ENCODE data around the gene ACSL6. TPM values are rescaled to one million over a fixed set of nuclear protein-coding genes. Genes with fewer than 3 reads are reported as not detected.

The ACSL6 gene
- polyA plus RNA-seq, 4 donors = 0.89 to 4.9 (median 2.7) TPM

DNA sequence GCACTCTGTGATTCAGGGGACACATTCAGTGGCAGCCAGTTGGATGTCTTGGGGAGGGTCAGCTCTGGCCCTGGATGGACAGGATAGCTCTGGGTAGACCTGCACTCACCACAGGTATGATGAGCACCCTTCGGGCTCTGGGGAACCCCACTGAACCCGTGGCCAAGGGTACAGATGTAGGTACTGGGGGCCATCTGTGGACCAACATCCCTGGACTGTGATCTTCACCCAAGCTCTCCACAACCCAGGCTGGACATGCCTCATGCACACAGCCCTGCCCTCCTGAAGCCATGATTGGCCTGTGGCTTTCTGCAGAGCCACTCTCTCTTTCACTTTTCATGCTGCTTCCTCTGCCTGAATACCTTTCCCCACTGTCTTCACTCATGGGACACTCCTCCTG lies 15.6 kb upstream of the ACSL6 start:
- 82 to 94% (median 88%) methylated on average over 2 of the region's 2 CpGs for WGBS, 3 donors
- no peak overlapping the region for H3K4me3 ChIP-seq (ENCODE audit: low read depth in 1 of 3, low read length in 3 of 3)
- no peaks in the 10 kb centered on the region for H3K36me3 ChIP-seq (ENCODE audit: control insufficient read depth in 3 of 3, insufficient read depth in 2 of 3, low read depth in 1 of 3, low read length in 3 of 3)
- FAIRE-seq = no peak
- H3K27me3 ChIP-seq (ENCODE audit: control insufficient read depth in 3 of 3, insufficient read depth in 3 of 3, low read length in 3 of 3) = no peaks in the 10 kb centered on the region
- DNase-seq = no peak
- no peak overlapping the region for H3K27ac ChIP-seq (ENCODE audit: low read depth in 1 of 3, low read length in 2 of 3)
- H3K4me1 ChIP-seq (ENCODE audit: control insufficient read depth in 3 of 3, insufficient read depth in 2 of 3, low read depth in 1 of 3, low read length in 2 of 3) = peaks cover 0 to 23% (median 8%) of the 10 kb centered on the region in 3 donors
- H3K9me3 ChIP-seq (ENCODE audit: control insufficient read depth in 2 of 2, insufficient read depth in 1 of 2, low read depth in 1 of 2, low read length in 1 of 2) = no peaks in the 10 kb centered on the region

DNA sequence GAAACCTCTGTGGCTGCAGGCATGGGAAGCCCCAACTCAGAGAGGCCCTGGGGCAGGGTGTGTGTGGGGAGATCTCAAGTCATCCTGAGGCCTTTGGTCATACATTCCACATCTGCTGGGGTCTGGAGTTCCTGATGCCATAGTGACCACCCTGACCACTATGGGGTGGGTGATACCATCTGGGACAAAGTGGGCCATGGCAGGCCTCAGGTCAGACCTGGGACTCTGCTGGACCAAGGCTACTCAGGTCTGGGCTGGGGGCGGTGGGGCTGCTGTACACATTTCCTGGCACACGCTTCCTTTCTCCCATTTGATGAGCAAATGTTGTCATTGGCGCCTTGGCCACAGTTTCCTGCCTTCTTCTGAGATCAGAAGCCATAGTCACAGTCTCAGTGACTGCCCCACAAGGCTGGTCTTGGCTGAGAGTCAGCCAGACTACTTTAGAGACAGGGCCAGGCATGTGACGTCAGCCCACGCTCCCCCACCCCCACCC lies 15.1 kb upstream of the ACSL6 start:
- H3K4me3 ChIP-seq (ENCODE audit: low read depth in 1 of 3, low read length in 3 of 3) = no peak overlapping the region
- FAIRE-seq (no peak), DNase-seq (no peak)
- H3K4me1 ChIP-seq (ENCODE audit: control insufficient read depth in 3 of 3, insufficient read depth in 2 of 3, low read depth in 1 of 3, low read length in 2 of 3) = peaks cover 0 to 19% (median 7%) of the 10 kb centered on the region in 3 donors
- no peaks in the 10 kb centered on the region for H3K36me3 ChIP-seq (ENCODE audit: control insufficient read depth in 3 of 3, insufficient read depth in 2 of 3, low read depth in 1 of 3, low read length in 3 of 3)
- H3K27ac ChIP-seq (ENCODE audit: low read depth in 1 of 3, low read length in 2 of 3) = no peak overlapping the region
- WGBS, 3 donors = 75 to 85% (median 82%) methylated on average over 5 of the region's 5 CpGs
- H3K9me3 ChIP-seq (ENCODE audit: control insufficient read depth in 2 of 2, insufficient read depth in 1 of 2, low read depth in 1 of 2, low read length in 1 of 2) = no peaks in the 10 kb centered on the region
- H3K27me3 ChIP-seq (ENCODE audit: control insufficient read depth in 3 of 3, insufficient read depth in 3 of 3, low read length in 3 of 3) = no peaks in the 10 kb centered on the region

DNA sequence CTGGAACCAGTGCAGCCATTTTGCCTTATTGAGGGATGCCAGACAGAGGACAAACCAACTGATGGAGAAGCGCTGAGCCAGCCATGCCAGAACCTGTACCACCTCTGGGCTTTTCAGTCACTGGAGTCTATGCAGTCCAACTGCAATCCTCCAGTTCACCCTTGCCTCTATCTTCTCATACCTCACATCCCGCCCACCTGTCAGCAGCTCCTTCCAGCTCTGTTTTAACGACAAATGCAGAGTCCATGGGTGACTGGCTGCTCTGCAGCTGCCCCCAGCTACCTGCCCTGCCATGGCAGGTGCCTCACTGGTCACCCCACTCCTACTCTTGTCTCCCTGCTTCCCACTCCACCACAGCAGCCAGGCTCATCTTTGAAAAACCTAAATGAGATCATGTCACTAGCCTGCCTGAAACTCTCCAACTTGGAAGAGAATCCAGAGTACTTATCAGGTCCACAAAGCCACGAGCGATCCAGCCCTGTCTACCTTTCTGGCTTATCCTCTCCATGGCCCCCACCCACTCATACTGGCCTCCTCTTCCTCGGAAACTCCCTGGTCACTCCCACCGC lies 14.0 kb upstream of the ACSL6 start:
- peaks cover 0 to 12% (median under 1%) of the 10 kb centered on the region in 3 donors for H3K4me1 ChIP-seq (ENCODE audit: control insufficient read depth in 3 of 3, insufficient read depth in 2 of 3, low read depth in 1 of 3, low read length in 2 of 3)
- FAIRE-seq = no peak
- 85 to 89% (median 89%) methylated on average over 7 of the region's 7 CpGs for WGBS, 3 donors
- no peak overlapping the region for H3K27ac ChIP-seq (ENCODE audit: low read depth in 1 of 3, low read length in 2 of 3)
- no peaks in the 10 kb centered on the region for H3K36me3 ChIP-seq (ENCODE audit: control insufficient read depth in 3 of 3, insufficient read depth in 2 of 3, low read depth in 1 of 3, low read length in 3 of 3)
- H3K9me3 ChIP-seq (ENCODE audit: control insufficient read depth in 2 of 2, insufficient read depth in 1 of 2, low read depth in 1 of 2, low read length in 1 of 2) = no peaks in the 10 kb centered on the region
- H3K27me3 ChIP-seq (ENCODE audit: control insufficient read depth in 3 of 3, insufficient read depth in 3 of 3, low read length in 3 of 3) = peaks cover 0 to 2% (median 0%) of the 10 kb centered on the region in 3 donors
- H3K4me3 ChIP-seq (ENCODE audit: low read depth in 1 of 3, low read length in 3 of 3) = no peak overlapping the region
- no peak for DNase-seq

DNA sequence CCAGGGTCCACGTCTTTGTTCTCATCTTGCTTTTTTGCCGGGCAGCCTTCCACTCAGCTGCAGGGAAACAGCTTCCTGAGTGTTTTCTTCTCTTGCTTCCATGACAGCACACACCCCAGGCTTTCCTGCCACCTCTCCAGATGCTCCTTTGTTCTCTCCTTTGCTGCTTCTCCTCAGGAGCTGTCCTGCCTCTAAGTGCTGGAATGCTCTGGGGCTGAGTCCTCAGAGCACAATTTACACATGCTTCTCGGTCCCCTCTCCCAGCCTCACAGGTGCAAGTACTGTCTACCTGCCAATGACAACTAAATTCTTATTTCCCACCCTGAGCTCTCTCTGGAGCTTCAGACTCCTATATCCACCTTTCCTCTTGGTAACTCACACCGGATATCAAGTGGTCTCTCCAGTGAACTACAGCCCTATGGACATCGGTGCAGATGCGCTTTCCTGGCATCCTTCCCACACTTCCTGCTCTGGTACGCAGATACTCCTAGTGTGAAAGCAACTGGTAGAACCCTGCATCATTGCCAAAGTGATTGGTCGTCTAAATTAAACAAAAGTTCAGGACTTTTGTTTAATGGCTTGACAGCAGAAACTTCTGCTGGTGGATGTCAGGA lies 13.4 kb upstream of the ACSL6 start:
- H3K4me1 ChIP-seq (ENCODE audit: control insufficient read depth in 3 of 3, insufficient read depth in 2 of 3, low read depth in 1 of 3, low read length in 2 of 3) = peaks cover 0 to 7% (median 0%) of the 10 kb centered on the region in 3 donors
- WGBS, 3 donors = 74 to 83% (median 80%) methylated on average over 8 of the region's 8 CpGs
- H3K9me3 ChIP-seq (ENCODE audit: control insufficient read depth in 2 of 2, insufficient read depth in 1 of 2, low read depth in 1 of 2, low read length in 1 of 2) = no peaks in the 10 kb centered on the region
- H3K27me3 ChIP-seq (ENCODE audit: control insufficient read depth in 3 of 3, insufficient read depth in 3 of 3, low read length in 3 of 3) = peaks cover 0 to 5% (median 0%) of the 10 kb centered on the region in 3 donors
- no peak overlapping the region for H3K4me3 ChIP-seq (ENCODE audit: low read depth in 1 of 3, low read length in 3 of 3)
- DNase-seq (no peak), FAIRE-seq (no peak)
- H3K27ac ChIP-seq (ENCODE audit: low read depth in 1 of 3, low read length in 2 of 3) = no peak overlapping the region
- no peaks in the 10 kb centered on the region for H3K36me3 ChIP-seq (ENCODE audit: control insufficient read depth in 3 of 3, insufficient read depth in 2 of 3, low read depth in 1 of 3, low read length in 3 of 3)

DNA sequence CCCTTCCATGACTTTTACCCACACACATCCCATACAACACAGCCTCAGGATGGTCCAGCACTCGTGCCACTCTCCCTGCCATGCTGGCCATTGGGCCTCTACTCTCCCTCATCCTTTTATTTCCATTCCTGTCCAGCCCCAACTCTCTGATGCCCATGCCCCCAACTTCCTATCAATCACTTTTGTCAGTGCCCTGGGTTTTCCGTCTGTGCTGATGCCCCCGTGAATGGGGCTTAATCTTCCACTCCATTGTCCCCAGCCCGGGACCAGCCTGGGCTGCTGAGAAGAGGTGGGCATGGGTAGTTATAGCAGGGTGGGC lies 12.6 kb upstream of the ACSL6 start:
- DNase-seq (no peak), FAIRE-seq (no peak)
- Histone ChIP-seq H3K27me3 (ENCODE audit: control insufficient read depth in 3 of 3, insufficient read depth in 3 of 3, low read length in 3 of 3) (peaks cover 0 to 8% (median 0%) of the 10 kb centered on the region in 3 donors), H3K9me3 (ENCODE audit: control insufficient read depth in 2 of 2, insufficient read depth in 1 of 2, low read depth in 1 of 2, low read length in 1 of 2) (no peaks in the 10 kb centered on the region), H3K27ac (ENCODE audit: low read depth in 1 of 3, low read length in 2 of 3) (no peak overlapping the region), H3K36me3 (ENCODE audit: control insufficient read depth in 3 of 3, insufficient read depth in 2 of 3, low read depth in 1 of 3, low read length in 3 of 3) (no peaks in the 10 kb centered on the region), H3K4me1 (ENCODE audit: control insufficient read depth in 3 of 3, insufficient read depth in 2 of 3, low read depth in 1 of 3, low read length in 2 of 3) (no peaks in the 10 kb centered on the region), H3K4me3 (ENCODE audit: low read depth in 1 of 3, low read length in 3 of 3) (no peak overlapping the region)
- WGBS, 3 donors = 62 to 87% (median 77%) methylated on average over 4 of the region's 4 CpGs

DNA sequence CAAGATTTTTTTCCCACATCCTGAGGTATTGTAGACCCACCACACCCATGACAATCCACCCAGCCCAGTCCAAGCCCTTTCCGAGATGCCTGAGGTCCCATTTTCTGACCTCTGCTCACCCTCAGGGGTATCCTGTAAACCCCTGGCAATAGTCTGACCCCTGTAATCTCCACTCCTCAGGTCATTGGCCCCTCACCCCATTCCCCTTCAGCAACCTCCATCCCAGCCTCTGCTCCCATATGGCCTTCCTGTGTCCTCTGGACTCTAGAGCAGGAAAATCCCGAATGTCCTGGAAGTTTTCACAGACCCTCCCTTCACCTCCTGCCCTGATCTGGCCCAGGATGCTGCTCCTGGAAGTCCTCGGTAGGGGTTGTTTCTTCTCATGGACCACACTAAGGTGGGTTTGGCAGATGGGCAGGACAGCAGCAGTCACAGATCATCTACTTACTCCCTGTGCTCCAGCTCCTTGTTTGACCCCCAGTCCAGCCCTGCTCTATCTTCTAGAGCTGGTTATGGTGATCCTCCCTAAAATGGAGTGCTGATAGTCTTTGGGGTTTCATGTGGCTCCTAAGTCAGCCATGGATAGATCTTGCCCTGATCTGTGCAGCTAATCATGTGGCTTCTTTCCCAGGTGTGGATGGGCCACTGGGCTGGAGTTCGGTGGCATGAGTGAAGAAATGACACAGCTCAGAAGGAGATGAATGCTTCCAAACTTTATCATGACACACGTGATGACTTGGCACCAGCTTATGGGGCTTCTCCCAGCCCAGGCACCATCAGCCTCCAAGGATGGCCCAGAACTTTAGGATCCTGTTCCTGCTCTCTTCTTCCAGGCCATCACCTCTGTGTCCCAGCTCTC lies 12.0 kb upstream of the ACSL6 start:
- H3K36me3 ChIP-seq (ENCODE audit: control insufficient read depth in 3 of 3, insufficient read depth in 2 of 3, low read depth in 1 of 3, low read length in 3 of 3) = no peaks in the 10 kb centered on the region
- no peak for FAIRE-seq
- no peak overlapping the region for H3K4me3 ChIP-seq (ENCODE audit: low read depth in 1 of 3, low read length in 3 of 3)
- H3K9me3 ChIP-seq (ENCODE audit: control insufficient read depth in 2 of 2, insufficient read depth in 1 of 2, low read depth in 1 of 2, low read length in 1 of 2) = no peaks in the 10 kb centered on the region
- no peaks in the 10 kb centered on the region for H3K4me1 ChIP-seq (ENCODE audit: control insufficient read depth in 3 of 3, insufficient read depth in 2 of 3, low read depth in 1 of 3, low read length in 2 of 3)
- WGBS, 3 donors = 59 to 69% (median 67%) methylated on average over 5 of the region's 5 CpGs
- no peak for DNase-seq
- peaks cover 0 to 13% (median 0%) of the 10 kb centered on the region in 3 donors for H3K27me3 ChIP-seq (ENCODE audit: control insufficient read depth in 3 of 3, insufficient read depth in 3 of 3, low read length in 3 of 3)
- no peak overlapping the region for H3K27ac ChIP-seq (ENCODE audit: low read depth in 1 of 3, low read length in 2 of 3)

DNA sequence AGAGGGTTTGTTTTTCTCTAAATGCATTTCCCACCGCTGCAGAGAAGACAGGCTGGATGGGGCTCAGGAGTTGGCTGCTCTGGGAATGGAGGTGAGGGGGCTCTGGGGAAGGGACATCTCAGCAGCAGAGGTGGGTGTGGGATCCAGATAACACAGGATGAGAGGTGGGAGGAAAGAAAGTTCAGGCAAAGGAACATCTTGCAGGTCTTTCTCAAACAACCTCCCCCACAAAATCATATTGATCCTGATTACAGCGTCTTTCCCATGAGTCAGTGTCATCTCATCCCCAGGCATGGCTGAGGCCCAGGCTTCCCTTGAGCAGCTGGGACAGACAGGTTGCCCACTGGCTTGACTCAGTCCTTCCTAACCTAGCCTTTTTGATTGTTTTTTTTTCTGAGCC lies 11.3 kb upstream of the ACSL6 start:
- Histone ChIP-seq H3K27me3 (ENCODE audit: control insufficient read depth in 3 of 3, insufficient read depth in 3 of 3, low read length in 3 of 3) (peaks cover 0 to 19% (median 0%) of the 10 kb centered on the region in 3 donors), H3K27ac (ENCODE audit: low read depth in 1 of 3, low read length in 2 of 3) (no peak overlapping the region), H3K36me3 (ENCODE audit: control insufficient read depth in 3 of 3, insufficient read depth in 2 of 3, low read depth in 1 of 3, low read length in 3 of 3) (no peaks in the 10 kb centered on the region), H3K4me1 (ENCODE audit: control insufficient read depth in 3 of 3, insufficient read depth in 2 of 3, low read depth in 1 of 3, low read length in 2 of 3) (no peaks in the 10 kb centered on the region), H3K9me3 (ENCODE audit: control insufficient read depth in 2 of 2, insufficient read depth in 1 of 2, low read depth in 1 of 2, low read length in 1 of 2) (no peaks in the 10 kb centered on the region), H3K4me3 (ENCODE audit: low read depth in 1 of 3, low read length in 3 of 3) (no peak overlapping the region)
- WGBS, 3 donors = 64 to 81% (median 77%) methylated on average over 2 of the region's 2 CpGs
- no peak for DNase-seq
- FAIRE-seq = no peak

DNA sequence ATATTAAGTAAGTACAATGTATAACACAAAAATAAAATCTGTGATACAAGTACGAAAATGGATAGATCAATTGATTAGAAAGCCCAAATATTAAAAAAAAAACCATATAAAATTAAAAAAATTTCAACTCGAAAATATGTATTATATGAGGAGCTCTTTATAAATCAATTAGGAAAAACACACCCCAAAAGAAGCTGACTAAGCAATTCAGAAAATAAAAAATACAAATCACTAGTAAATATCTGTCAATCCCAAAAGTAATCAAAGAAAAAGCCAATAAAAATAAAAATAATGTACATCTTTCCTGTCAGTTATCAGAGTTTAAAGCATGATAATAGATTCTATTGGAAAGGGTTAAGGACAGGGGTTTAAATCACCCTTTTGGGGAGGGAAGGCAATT lies 10.2 kb upstream of the ACSL6 start:
- Histone ChIP-seq H3K36me3 (ENCODE audit: control insufficient read depth in 3 of 3, insufficient read depth in 2 of 3, low read depth in 1 of 3, low read length in 3 of 3) (no peaks in the 10 kb centered on the region), H3K9me3 (ENCODE audit: control insufficient read depth in 2 of 2, insufficient read depth in 1 of 2, low read depth in 1 of 2, low read length in 1 of 2) (no peaks in the 10 kb centered on the region), H3K4me1 (ENCODE audit: control insufficient read depth in 3 of 3, insufficient read depth in 2 of 3, low read depth in 1 of 3, low read length in 2 of 3) (no peaks in the 10 kb centered on the region), H3K4me3 (ENCODE audit: low read depth in 1 of 3, low read length in 3 of 3) (no peak overlapping the region), H3K27ac (ENCODE audit: low read depth in 1 of 3, low read length in 2 of 3) (no peak overlapping the region), H3K27me3 (ENCODE audit: control insufficient read depth in 3 of 3, insufficient read depth in 3 of 3, low read length in 3 of 3) (peaks cover 0 to 21% (median 0%) of the 10 kb centered on the region in 3 donors)
- DNase-seq (no peak), FAIRE-seq (no peak)
- 75 to 85% (median 83%) methylated on average over 2 of the region's 2 CpGs for WGBS, 3 donors

All from small intestine (tissue), 7 donors.